Activated CD8-positive, alpha-beta memory T cell treated with anti-CD3 and anti-CD28 coated beads for 1 hour (primary cell): ENCODE measurements around the gene CA7.
"Not testable (repeated sequence)": the region's sequence is repeated elsewhere in the genome, so short reads cannot be mapped to it uniquely, and the experiment has no call there.

Experiments used
- DNase-seq, 2 donors: peaks; one replicate each; pipeline ENCODE4 v3.0.0-alpha.2; 2020; ENCODE audit warnings: low read depth in 1 of 2; ENCODE audit errors: extremely low read depth in 1 of 2

CA7 gene

GRCh38 chr16:66846266-66846665, 2.1 kb downstream of the CA7 start:
- DNase-seq: no peak

GRCh38 chr16:66846831-66847230, 2.6 kb downstream of the CA7 start:
- DNase-seq: no peak

GRCh38 chr16:66847533-66848067, 3.4 kb downstream of the CA7 start:
- DNase-seq: no peak

- DNase-seq: no peak
These were observed 4.0 kb downstream of the CA7 start for GRCh38 chr16:66848172-66848571.

- DNase-seq: no peak
These were observed 4.8 kb downstream of the CA7 start for GRCh38 chr16:66849021-66849420.

GRCh38 chr16:66849549-66849948, 5.3 kb downstream of the CA7 start:
- no peak for DNase-seq

GRCh38 chr16:66850115-66850815, 6.1 kb downstream of the CA7 start:
- DNase-seq: no peak

- no peak for DNase-seq
These were observed 7.2 kb downstream of the CA7 start for GRCh38 chr16:66851166-66851964.

- DNase-seq: no peak
These were observed 9.3 kb downstream of the CA7 start for GRCh38 chr16:66853261-66854139.

GRCh38 chr16:66856184-66856730, 12.0 kb downstream of the CA7 start:
- DNase-seq: no peak

- no peak for DNase-seq
These were observed 12.6 kb downstream of the CA7 start for GRCh38 chr16:66856801-66857200.

- DNase-seq: no peak
These were observed 13.2 kb downstream of the CA7 start for GRCh38 chr16:66857437-66857836.

GRCh38 chr16:66858740-66859396, 14.7 kb downstream of the CA7 start:
- no peak for DNase-seq

- DNase-seq: no peak
These were observed 15.3 kb downstream of the CA7 start for GRCh38 chr16:66859397-66860068.

- no peak for DNase-seq
These were observed 17.9 kb downstream of the CA7 start for GRCh38 chr16:66862023-66862520.

- no peak for DNase-seq
These were observed 19.5 kb downstream of the CA7 start for GRCh38 chr16:66863707-66864106.

GRCh38 chr16:66869424-66869823, 25.2 kb downstream of the CA7 start:
- DNase-seq: no peak

GRCh38 chr16:66871363-66871762, 27.1 kb downstream of the CA7 start:
- DNase-seq: not testable (repeated sequence)

GRCh38 chr16:66871840-66872239, 27.6 kb downstream of the CA7 start:
- no peak for DNase-seq

- DNase-seq: no peak
These were observed 28.3 kb downstream of the CA7 start for GRCh38 chr16:66872559-66872942.
